HepG2 (cell line): ENCODE data around the gene CLASP2. TPM values are rescaled to one million over a fixed set of nuclear protein-coding genes. Genes with fewer than 3 reads are reported as not detected.

Experiments
- ATAC-seq: fragments of 200-7000 bp; cut with Tn5 transposase; 3 replicates; pipeline ENCODE4 v1.9.1; 2020; ENCODE audit warnings: mild to moderate bottlenecking, moderate library complexity
- BruUV-seq: library from RNA; stranded (reverse); fragments of 400-500 nt; replicated peaks from 2 replicates; lab custom pipeline; 2021; lab: Mats Ljungman, UMichigan
- CTCF ChIA-PET: fragments of 300-600 bp; formaldehyde crosslinking; extraction: SDS; loops from one replicate; lab custom pipeline; 2021; ENCODE audit warnings: low total read pairs, inconsistent platforms, low intra/inter-chr PET ratio; lab: Yijun Ruan, JAX
- POLR2A ChIA-PET: fragments of 350-600 bp; sonication (Branson Sonifier 250); formaldehyde crosslinking; loops from one replicate; lab custom pipeline; 2020; ENCODE audit warnings: antibody characterized with exemption, inconsistent platforms; lab: Yijun Ruan, JAX
- DNase-seq: peaks from one replicate; pipeline ENCODE4 v3.0.0-alpha.2; 2015; ENCODE audit warnings: low spot score
- FAIRE-seq: peaks from 3 replicates; lab custom pipeline; 2011; peaks lifted over from hg19 to GRCh38; lab: Jason Lieb, UNC
- H2AFZ ChIP-seq: one replicate; pipeline ENCODE4 v1.6.1; 2011; ENCODE audit warnings: low read length, inconsistent platforms
- H3K27ac ChIP-seq: fragments of 300-600 bp; 3 replicates; pipeline ENCODE4 v1.8.0; 2011; ENCODE audit warnings: mixed run types, mild to moderate bottlenecking, mixed read lengths, low read length, inconsistent platforms; ENCODE audit not compliant: insufficient read depth; ENCODE audit errors: extremely low read length
- H3K27me3 ChIP-seq, 2 experiments: fragments of 200-600 bp in 1 of 2; 2 replicates in 1 of 2; 3 replicates in 1 of 2; pipeline versions ENCODE4 v1.6.0 to v1.8.0; 2011; ENCODE audit warnings: low read length in 2 of 2, mild to moderate bottlenecking in 2 of 2, moderate library complexity in 2 of 2, inconsistent platforms in 1 of 2; ENCODE audit not compliant: insufficient read depth in 2 of 2, control insufficient read depth in 1 of 2
- H3K36me3 ChIP-seq, 2 experiments: fragments of 200-600 bp in 1 of 2; replicated peaks in 1 of 2; 2 replicates in 1 of 2; 3 replicates in 1 of 2; pipeline versions ENCODE4 v1.5.1 to v1.8.0; 2011; ENCODE audit warnings: low read length in 2 of 2, inconsistent platforms in 1 of 2; ENCODE audit not compliant: insufficient read depth in 2 of 2, control insufficient read depth in 1 of 2
- H3K4me1 ChIP-seq: 2 replicates; pipeline ENCODE4 v1.5.1; 2012; ENCODE audit warnings: low read length, inconsistent platforms; ENCODE audit not compliant: insufficient read depth
- H3K4me2 ChIP-seq: 2 replicates; pipeline ENCODE4 v1.6.0; 2011; ENCODE audit warnings: low read depth, low read length, inconsistent platforms
- H3K4me3 ChIP-seq, 3 experiments: fragments of 200-600 bp in 1 of 3; sonication (generic), shearing (Covaris generic) in 1 of 3; replicated peaks in 1 of 3; 2 replicates each; pipeline ENCODE4 v1.5.1; 2011 to 2016; ENCODE audit warnings: low read length in 3 of 3, inconsistent platforms in 2 of 3, low read depth in 2 of 3, mild to moderate bottlenecking in 2 of 3, control low read depth in 1 of 3, mixed read lengths in 1 of 3; ENCODE audit not compliant: insufficient read depth in 1 of 3
- H3K79me2 ChIP-seq: one replicate; pipeline ENCODE4 v1.6.1; 2011; ENCODE audit warnings: low read length, inconsistent platforms; ENCODE audit not compliant: insufficient read depth
- H3K9ac ChIP-seq: 2 replicates; pipeline ENCODE4 v1.6.0; 2011; ENCODE audit warnings: mild to moderate bottlenecking, low read depth, low read length, inconsistent platforms; ENCODE audit not compliant: insufficient read depth
- H3K9me3 ChIP-seq: 2 replicates; pipeline ENCODE4 v1.5.1; 2012; ENCODE audit warnings: mild to moderate bottlenecking, low read length
- H4K20me1 ChIP-seq: 2 replicates; pipeline ENCODE4 v1.6.0; 2011; ENCODE audit warnings: inconsistent platforms, mild to moderate bottlenecking, low read length, moderate library complexity; ENCODE audit not compliant: insufficient read depth
- ARID3A ChIP-seq: IDR thresholded peaks from 2 replicates; pipeline ENCODE4 v1.6.1; 2012; ENCODE audit warnings: low read depth, low read length, improper control_type of control experiment
- PRDM4 ChIP-seq: sonication (generic); formaldehyde crosslinking; IDR thresholded peaks from 2 replicates; pipeline ENCODE4 v1.9.0; 2021; ENCODE audit warnings: missing genetic modification reagents, borderline replicate concordance
- ZNF891 ChIP-seq: sonication (generic); formaldehyde crosslinking; IDR thresholded peaks from 2 replicates; pipeline ENCODE4 v1.5.0; 2020; ENCODE audit warnings: mild to moderate bottlenecking, missing genetic modification reagents
- WGBS: methylation state at CpG from one replicate; pipeline ENCODE4 v1.1.6; 2017; ENCODE audit warnings: low lambda C conversion rate; 5-methylcytosine and 5-hydroxymethylcytosine counted together
- in situ Hi-C: cut with HindIII; loops from 2 replicates; pipeline ENCODE4 v1.10.0; 2017; ENCODE audit warnings: low pct_unique_long_range_greater_than_20kb; ENCODE audit not compliant: extremely low pct_ligation_motif_present
- intact Hi-C: fragments of 100-400 bp; cut with micrococcal nuclease; formaldehyde crosslinking; loops from one replicate; pipeline ENCODE4 v1.10.0; 2022; ENCODE audit not compliant: unreplicated experiment
- polyA plus RNA-seq, 8 experiments: library from polyadenylated mRNA; depleted of rRNA in 3 of 8; stranded (reverse) in 7 of 8; unstranded in 1 of 8; fragments of >200 nt; fragmentation: Illumina TruSeq in 4 of 8; extraction: Trizol in 4 of 8; gene quantifications; 2 replicates each; pipeline versions ENCODE4 v1.2.1 to v1.2.3, GENCODE V29; 2011 to 2016; ENCODE audit warnings: low read depth in 4 of 8, missing spikeins in 1 of 8, mixed read lengths in 1 of 8; ENCODE audit not compliant: insufficient read depth in 1 of 8
- total RNA-seq, 5 experiments: library from RNA; depleted of rRNA; stranded (reverse); fragments of >200 nt; fragmentation: Illumina TruSeq; extraction: Trizol; gene quantifications; 2 replicates each; pipeline ENCODE4 v1.2.3, GENCODE V29; 2016; ENCODE audit warnings: low read depth in 1 of 5
- TF ChIP-seq, protein P1 (sequence below): sonication (generic); formaldehyde crosslinking; IDR thresholded peaks from 2 replicates; pipeline ENCODE4 v1.5.1; 2020; ENCODE audit warnings: mild to moderate bottlenecking, missing genetic modification reagents

CLASP2 gene
- total and polyA plus RNA-seq, 2 of the 13 experiments (the other 11 are each of a cell fraction or from before 2014, with no cell fraction given): 15.7 to 34.8 TPM

DNA sequence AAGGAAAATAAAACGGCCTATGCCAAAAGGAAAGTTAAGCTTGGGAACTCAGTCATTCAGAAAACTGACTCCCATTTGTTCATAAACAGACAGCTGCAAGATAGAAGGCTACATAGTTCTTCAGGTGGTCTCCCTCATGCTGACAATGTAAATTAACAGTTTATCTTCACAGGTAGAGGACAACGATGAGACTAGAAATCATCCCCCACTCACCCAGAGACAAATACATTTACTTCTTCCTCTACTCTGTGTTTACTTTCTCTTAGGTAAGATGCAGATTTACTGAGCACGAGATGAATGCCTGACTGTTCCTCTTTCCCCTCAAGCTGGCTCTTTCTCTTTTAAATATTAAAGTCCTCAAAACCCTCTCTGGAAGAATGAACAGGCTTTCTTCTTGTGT lies 160.2 kb downstream of the CLASP2 start (continued):
- TF ChIP-seq PRDM4: no peak
- TF ChIP-seq, all 625 proteins: peak for 0

GRCh38 chr3:33557279-33557678 lies 160.8 kb downstream of the CLASP2 start:
- Histone ChIP-seq H3K27ac (no peak overlapping the region), H3K27me3 (no peaks in the 10 kb centered on the region), H4K20me1 (no peaks in the 10 kb centered on the region), H3K4me1 (peaks cover 5% of the 10 kb centered on the region; the same call in 1 of the 2 replicates), H3K79me2 (no peaks in the 10 kb centered on the region), H3K4me3 (no peak overlapping the region), H3K9me3 (no peaks in the 10 kb centered on the region), H3K4me2 (no peak overlapping the region), H3K9ac (no peak overlapping the region), H2AFZ (no peak overlapping the region), H3K36me3 (peaks cover 3 to 6% of the 10 kb centered on the region in 2 experiments; a peak in 4 of 5 replicates)
- no TSS peak for BruUV-seq
- ATAC-seq (no peak), DNase-seq (no peak), FAIRE-seq (no peak)
- ChIA-PET CTCF (no interaction called here), POLR2A (no interaction called here)
- no peak for TF ChIP-seq ZNF891
- TF ChIP-seq, protein P1, sequence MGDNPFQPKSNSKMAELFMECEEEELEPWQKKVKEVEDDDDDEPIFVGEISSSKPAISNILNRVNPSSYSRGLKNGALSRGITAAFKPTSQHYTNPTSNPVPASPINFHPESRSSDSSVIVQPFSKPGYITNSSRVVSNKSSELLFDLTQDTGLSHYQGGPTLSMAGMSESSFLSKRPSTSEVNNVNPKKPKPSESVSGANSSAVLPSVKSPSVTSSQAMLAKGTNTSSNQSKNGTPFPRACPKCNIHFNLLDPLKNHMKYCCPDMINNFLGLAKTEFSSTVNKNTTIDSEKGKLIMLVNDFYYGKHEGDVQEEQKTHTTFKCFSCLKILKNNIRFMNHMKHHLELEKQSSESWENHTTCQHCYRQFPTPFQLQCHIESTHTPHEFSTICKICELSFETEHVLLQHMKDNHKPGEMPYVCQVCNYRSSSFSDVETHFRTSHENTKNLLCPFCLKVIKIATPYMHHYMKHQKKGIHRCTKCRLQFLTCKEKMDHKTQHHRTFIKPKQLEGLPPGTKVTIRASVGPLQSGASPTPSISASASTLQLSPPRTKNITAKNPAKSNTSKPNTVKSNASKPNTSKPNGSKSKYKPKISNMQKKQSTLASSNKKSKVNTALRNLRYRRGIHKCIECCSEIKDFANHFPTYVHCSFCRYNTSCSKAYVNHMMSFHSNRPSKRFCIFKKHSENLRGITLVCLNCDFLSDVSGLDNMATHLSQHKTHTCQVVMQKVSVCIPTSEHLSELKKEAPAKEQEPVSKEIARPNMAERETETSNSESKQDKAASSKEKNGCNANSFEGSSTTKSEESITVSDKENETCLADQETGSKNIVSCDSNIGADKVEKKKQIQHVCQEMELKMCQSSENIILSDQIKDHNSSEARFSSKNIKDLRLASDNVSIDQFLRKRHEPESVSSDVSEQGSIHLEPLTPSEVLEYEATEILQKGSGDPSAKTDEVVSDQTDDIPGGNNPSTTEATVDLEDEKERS (CRISPR knock-in tag): no peak
- no peak for TF ChIP-seq ARID3A
- intact Hi-C loops (no loop called here), in situ Hi-C loops (no loop called here)
- 100% methylated on average over 1 of the region's 1 CpG for WGBS
